Neutrophil (primary cell): ENCODE results near the gene FMNL3.

ENCODE experiments used
- H3K27ac ChIP-seq: fragments of 200-600 bp; sonication (generic); 2 replicates; pipeline ENCODE4 v1.5.1; 2016; ENCODE audit warnings: mild to moderate bottlenecking, moderate library complexity
- H3K27me3 ChIP-seq: fragments of 200-600 bp; sonication (generic); 2 replicates; pipeline ENCODE4 v1.6.0; 2016; ENCODE audit warnings: mild to moderate bottlenecking
- H3K36me3 ChIP-seq: fragments of 200-600 bp; sonication (generic); 2 replicates; pipeline ENCODE4 v1.5.1; 2017
- H3K4me1 ChIP-seq, 2 experiments: fragments of 200-600 bp in 1 of 2; sonication (generic) in 1 of 2; 1 replicate in 1 of 2; 2 replicates in 1 of 2; pipeline versions ENCODE4 v1.5.1 to v1.6.1; 2013 to 2016; ENCODE audit warnings: low read depth in 1 of 2, low read length in 1 of 2, mild to moderate bottlenecking in 1 of 2, moderate library complexity in 1 of 2; ENCODE audit not compliant: control insufficient read depth in 1 of 2, insufficient read depth in 1 of 2
- H3K4me3 ChIP-seq, 2 experiments: fragments of 200-600 bp in 1 of 2; sonication (generic) in 1 of 2; 1 replicate in 1 of 2; 2 replicates in 1 of 2; pipeline ENCODE4 v1.5.1; 2013 to 2016; ENCODE audit warnings: low read depth in 1 of 2, low read length in 1 of 2, mild to moderate bottlenecking in 1 of 2, moderate library complexity in 1 of 2
- H3K9me3 ChIP-seq: fragments of 200-600 bp; sonication (generic); 2 replicates; pipeline ENCODE4 v1.5.1; 2016
- CTCF ChIP-seq: fragments of 200-600 bp; sonication (generic); IDR thresholded peaks from 2 replicates; pipeline ENCODE4 v1.5.1; 2016; ENCODE audit warnings: antibody characterized with exemption

Gene FMNL3

GRCh38 chr12:49627752-49628360, 79.3 kb downstream of the FMNL3 start:
- Histone ChIP-seq H3K9me3 (no peaks in the 10 kb centered on the region), H3K36me3 (no peaks in the 10 kb centered on the region), H3K27me3 (peaks cover 35% of the 10 kb centered on the region), H3K4me3 (no peak overlapping the region), H3K27ac (no peak overlapping the region), H3K4me1 (peaks cover 4 to 6% of the 10 kb centered on the region in 2 experiments)
- TF ChIP-seq CTCF: no peak

GRCh38 chr12:49626836-49627235, 80.4 kb downstream of the FMNL3 start:
- peaks cover 45% of the 10 kb centered on the region for H3K27me3 ChIP-seq
- no peak overlapping the region for H3K27ac ChIP-seq
- no peaks in the 10 kb centered on the region for H3K9me3 ChIP-seq
- H3K4me1 ChIP-seq: peaks cover 13 to 15% of the 10 kb centered on the region in 2 experiments
- no peak overlapping the region for H3K4me3 ChIP-seq
- no peaks in the 10 kb centered on the region for H3K36me3 ChIP-seq
- TF ChIP-seq CTCF: no peak

- TF ChIP-seq CTCF: no peak
- H3K9me3 ChIP-seq: no peaks in the 10 kb centered on the region
- H3K4me1 ChIP-seq: peaks cover 13 to 16% of the 10 kb centered on the region in 2 experiments
- peaks cover 50% of the 10 kb centered on the region for H3K27me3 ChIP-seq
- no peak overlapping the region for H3K27ac ChIP-seq
- no peak overlapping the region for H3K4me3 ChIP-seq
- H3K36me3 ChIP-seq: no peaks in the 10 kb centered on the region
These were observed 80.9 kb downstream of the FMNL3 start for GRCh38 chr12:49626169-49626835.

GRCh38 chr12:49624921-49625577, 82.2 kb downstream of the FMNL3 start:
- Histone ChIP-seq H3K27ac (no peak overlapping the region), H3K4me3 (no peak overlapping the region), H3K9me3 (no peaks in the 10 kb centered on the region), H3K4me1 (peaks cover 13 to 16% of the 10 kb centered on the region in 2 experiments), H3K36me3 (no peaks in the 10 kb centered on the region), H3K27me3 (peaks cover 63% of the 10 kb centered on the region)
- no peak for TF ChIP-seq CTCF

GRCh38 chr12:49623142-49623904, 83.9 kb downstream of the FMNL3 start, which contains the start of gene PRPF40B:
Gene PRPF40B, plus strand, starts transcription at chr12:49623561. Its CDS starts 30 bp downstream, at chr12:49623591.
- no peaks in the 10 kb centered on the region for H3K36me3 ChIP-seq
- H3K4me1 ChIP-seq: peaks cover 13 to 16% of the 10 kb centered on the region in 2 experiments
- peaks cover 80% of the 10 kb centered on the region for H3K27me3 ChIP-seq
- peak within 1 kb of the TSS; percentile 55 for H3K27ac ChIP-seq
- peak; percentile 29 for TF ChIP-seq CTCF
- peak within 1 kb of the TSS; percentile 87 to 89 for H3K4me3 ChIP-seq
- no peaks in the 10 kb centered on the region for H3K9me3 ChIP-seq
